Trophoblast cell (in vitro differentiated cells and primary cell): ENCODE results near the gene MEGF10.
"Not testable (repeated sequence)": the region's sequence is repeated elsewhere in the genome, so short reads cannot be mapped to it uniquely, and the experiment has no call there.

Experiments used
- DNase-seq, 2 donors: peaks; one replicate each; pipeline ENCODE4 v3.0.0-alpha.2; 2016
- H2AFZ ChIP-seq: 2 replicates; pipeline ENCODE4 v1.6.1; 2013; ENCODE audit warnings: low read length, moderate library complexity, mild to moderate bottlenecking; ENCODE audit not compliant: insufficient read depth, poor library complexity
- H2AK5ac ChIP-seq: 2 replicates; pipeline ENCODE4 v1.6.1; 2013; ENCODE audit warnings: mild to moderate bottlenecking, low read length
- H2BK120ac ChIP-seq: 2 replicates; pipeline ENCODE4 v1.6.1; 2013; ENCODE audit warnings: low read length, mild to moderate bottlenecking, moderate library complexity; ENCODE audit not compliant: insufficient read depth, poor library complexity
- H2BK12ac ChIP-seq: 2 replicates; pipeline ENCODE4 v1.6.1; 2013; ENCODE audit warnings: mild to moderate bottlenecking, low read length, moderate library complexity
- H2BK5ac ChIP-seq: 2 replicates; pipeline ENCODE4 v1.6.1; 2013; ENCODE audit warnings: low read length, low read depth, moderate library complexity, mild to moderate bottlenecking; ENCODE audit not compliant: poor library complexity
- H3K14ac ChIP-seq: 2 replicates; pipeline ENCODE4 v1.6.1; 2013; ENCODE audit warnings: mild to moderate bottlenecking, low read length
- H3K18ac ChIP-seq: 2 replicates; pipeline ENCODE4 v1.6.1; 2013; ENCODE audit warnings: mild to moderate bottlenecking, low read length
- H3K23ac ChIP-seq: 2 replicates; pipeline ENCODE4 v1.6.1; 2013; ENCODE audit warnings: low read length
- H3K27ac ChIP-seq: 2 replicates; pipeline ENCODE4 v1.5.1; 2013; ENCODE audit warnings: low read depth, mild to moderate bottlenecking, inconsistent platforms, low read length, moderate library complexity
- H3K27me3 ChIP-seq: 2 replicates; pipeline ENCODE4 v1.6.1; 2013; ENCODE audit warnings: inconsistent platforms, mild to moderate bottlenecking, low read length, moderate library complexity; ENCODE audit not compliant: insufficient read depth
- H3K36me3 ChIP-seq, 2 experiments: 1 replicate in 1 of 2; 2 replicates in 1 of 2; pipeline ENCODE4 v1.6.1; 2013; ENCODE audit warnings: low read length in 2 of 2, mild to moderate bottlenecking in 2 of 2, moderate library complexity in 1 of 2; ENCODE audit not compliant: insufficient read depth in 2 of 2, control insufficient read depth in 1 of 2
- H3K4ac ChIP-seq: 2 replicates; pipeline ENCODE4 v1.6.1; 2013; ENCODE audit warnings: low read depth, mild to moderate bottlenecking, low read length, moderate library complexity
- H3K4me1 ChIP-seq, 2 experiments: 1 replicate in 1 of 2; 2 replicates in 1 of 2; pipeline ENCODE4 v1.6.1; 2013; ENCODE audit warnings: low read length in 2 of 2, mild to moderate bottlenecking in 2 of 2, moderate library complexity in 1 of 2; ENCODE audit not compliant: insufficient read depth in 2 of 2, control insufficient read depth in 1 of 2
- H3K4me2 ChIP-seq: 2 replicates; pipeline ENCODE4 v1.6.1; 2013; ENCODE audit warnings: inconsistent platforms, mild to moderate bottlenecking, low read length, moderate library complexity
- H3K4me3 ChIP-seq: 2 replicates; pipeline ENCODE4 v1.5.1; 2013; ENCODE audit warnings: mild to moderate bottlenecking, low read depth, low read length, inconsistent platforms
- H3K79me1 ChIP-seq: one replicate; pipeline ENCODE4 v1.6.1; 2013; ENCODE audit warnings: low read length
- H3K79me2 ChIP-seq: 2 replicates; pipeline ENCODE4 v1.6.1; 2013; ENCODE audit warnings: low read length, mild to moderate bottlenecking; ENCODE audit not compliant: control insufficient read depth, insufficient read depth, poor library complexity
- H3K9ac ChIP-seq: 2 replicates; pipeline ENCODE4 v1.6.1; 2013; ENCODE audit warnings: mild to moderate bottlenecking, low read length
- H3K9me3 ChIP-seq: 2 replicates; pipeline ENCODE4 v1.6.1; 2013; ENCODE audit warnings: low read depth, mild to moderate bottlenecking, control low read depth, inconsistent platforms, low read length; ENCODE audit not compliant: insufficient read depth
- H4K12ac ChIP-seq: 2 replicates; pipeline ENCODE4 v1.6.1; 2013; ENCODE audit warnings: low read depth, mild to moderate bottlenecking, low read length, moderate library complexity
- H4K8ac ChIP-seq: 2 replicates; pipeline ENCODE4 v1.6.1; 2013; ENCODE audit warnings: low read depth, mild to moderate bottlenecking, low read length, moderate library complexity
- H4K91ac ChIP-seq: one replicate; pipeline ENCODE4 v1.6.1; 2013; ENCODE audit warnings: low read depth, mild to moderate bottlenecking, low read length, moderate library complexity
- WGBS: extraction: QIAGEN DNeasy Blood & Tissue Kit; methylation state at CpG from one replicate; pipeline ENCODE4 v1.1.7; 2013; ENCODE audit warnings: missing lambda C conversion rate; ENCODE audit not compliant: insufficient read length, insufficient coverage; ENCODE audit errors: extremely low coverage; 5-methylcytosine and 5-hydroxymethylcytosine counted together

The MEGF10 gene

GRCh38 chr5:127307868-127308267 is 17.3 kb downstream of the MEGF10 start:
- Histone ChIP-seq H2BK12ac (no peak overlapping the region), H3K18ac (no peak overlapping the region), H3K9ac (no peak overlapping the region), H3K79me2 (no peaks in the 10 kb centered on the region), H2AK5ac (no peak overlapping the region), H4K12ac (no peak overlapping the region), H4K8ac (no peak overlapping the region), H3K4ac (no peak overlapping the region), H2BK5ac (no peak overlapping the region), H2BK120ac (no peak overlapping the region), H2AFZ (no peak overlapping the region), H4K91ac (no peak overlapping the region), H3K4me1 (no peaks in the 10 kb centered on the region), H3K27ac (no peak overlapping the region), H3K23ac (no peak overlapping the region), H3K14ac (no peak overlapping the region), H3K79me1 (no peaks in the 10 kb centered on the region), H3K36me3 (no peaks in the 10 kb centered on the region), H3K4me3 (no peak overlapping the region), H3K27me3 (no peaks in the 10 kb centered on the region), H3K4me2 (no peak overlapping the region), H3K9me3 (no peaks in the 10 kb centered on the region)
- no CpG with 5 or more reads among the region's 6 CpGs for WGBS
- no peak for DNase-seq

- WGBS, result no CpG with 5 or more reads among the region's 7 CpGs
- not testable (repeated sequence) for H3K23ac ChIP-seq, H3K18ac ChIP-seq, H2AK5ac ChIP-seq, H3K27ac ChIP-seq, H4K8ac ChIP-seq, H2AFZ ChIP-seq, H2BK120ac ChIP-seq, H4K91ac ChIP-seq, H3K14ac ChIP-seq, H4K12ac ChIP-seq, H3K79me2 ChIP-seq, H3K36me3 ChIP-seq, H3K79me1 ChIP-seq, DNase-seq, H2BK5ac ChIP-seq, H3K4me3 ChIP-seq, H3K9ac ChIP-seq, H3K9me3 ChIP-seq, H3K4me2 ChIP-seq, H3K4ac ChIP-seq, H2BK12ac ChIP-seq, H3K4me1 ChIP-seq, H3K27me3 ChIP-seq
These were observed 17.7 kb downstream of the MEGF10 start for GRCh38 chr5:127308325-127308724.

DNA sequence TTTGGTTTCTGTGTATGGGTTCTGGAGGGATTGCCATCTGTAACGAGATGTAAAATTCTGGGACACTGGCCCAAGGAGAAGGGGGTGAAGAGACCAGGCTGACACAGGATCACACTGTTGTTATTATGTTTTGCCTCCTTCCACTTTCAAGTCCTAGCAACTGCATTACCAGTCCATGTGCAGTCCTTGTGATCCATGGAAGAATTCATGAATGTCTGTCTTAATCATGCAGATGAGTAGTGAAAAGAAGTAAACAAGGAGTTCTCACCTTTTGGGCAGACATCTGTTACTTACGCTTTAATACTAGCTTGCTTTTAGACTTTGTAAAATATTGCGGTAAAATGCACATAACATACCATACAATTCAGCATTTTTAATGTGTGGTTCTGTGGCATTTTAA is 18.3 kb downstream of the MEGF10 start:
- Histone ChIP-seq H3K9me3 (no peaks in the 10 kb centered on the region), H3K14ac (no peak overlapping the region), H3K4ac (no peak overlapping the region), H3K4me2 (no peak overlapping the region), H3K23ac (no peak overlapping the region), H4K8ac (no peak overlapping the region), H2BK5ac (no peak overlapping the region), H3K18ac (no peak overlapping the region), H4K12ac (no peak overlapping the region), H3K79me2 (no peaks in the 10 kb centered on the region), H2BK120ac (no peak overlapping the region), H2AFZ (no peak overlapping the region), H3K9ac (no peak overlapping the region), H2AK5ac (no peak overlapping the region), H3K36me3 (no peaks in the 10 kb centered on the region), H4K91ac (no peak overlapping the region), H3K27me3 (no peaks in the 10 kb centered on the region), H3K27ac (no peak overlapping the region), H2BK12ac (no peak overlapping the region), H3K4me3 (no peak overlapping the region), H3K79me1 (no peaks in the 10 kb centered on the region), H3K4me1 (no peaks in the 10 kb centered on the region)
- no peak for DNase-seq
- WGBS, result no CpG with 5 or more reads among the region's 3 CpGs

DNA sequence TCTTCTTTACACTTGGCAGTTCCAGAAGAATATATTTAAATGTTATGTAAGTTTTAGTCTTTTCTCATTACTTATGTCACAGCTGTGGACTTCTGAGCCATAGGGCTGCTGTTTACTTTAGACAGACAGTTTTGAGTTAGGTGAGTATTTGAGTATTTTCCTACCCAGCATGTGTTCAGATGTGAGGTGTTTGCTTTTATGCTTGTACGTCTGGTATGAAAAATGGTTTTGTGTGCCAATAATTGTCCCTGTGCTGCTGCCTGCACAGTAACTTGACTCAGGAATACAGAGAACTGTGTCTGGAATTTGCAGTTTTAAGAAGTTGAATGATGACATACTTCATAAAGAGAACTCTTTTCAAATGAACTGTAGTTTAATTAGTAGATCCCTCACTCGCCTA is 20.8 kb downstream of the MEGF10 start:
- H3K9me3 ChIP-seq, result no peaks in the 10 kb centered on the region
- WGBS, result no CpG with 5 or more reads among the region's 2 CpGs
- no peak overlapping the region for H2AK5ac ChIP-seq
- H4K8ac ChIP-seq, result no peak overlapping the region
- no peak overlapping the region for H2BK120ac ChIP-seq
- no peaks in the 10 kb centered on the region for H3K79me1 ChIP-seq
- H4K91ac ChIP-seq, result no peak overlapping the region
- no peak overlapping the region for H2AFZ ChIP-seq
- H3K14ac ChIP-seq, result no peak overlapping the region
- no peak overlapping the region for H3K18ac ChIP-seq
- no peaks in the 10 kb centered on the region for H3K36me3 ChIP-seq
- no peak overlapping the region for H3K23ac ChIP-seq
- H2BK5ac ChIP-seq, result no peak overlapping the region
- H2BK12ac ChIP-seq, result no peak overlapping the region
- no peak overlapping the region for H3K27ac ChIP-seq
- no peaks in the 10 kb centered on the region for H3K27me3 ChIP-seq
- H3K4ac ChIP-seq, result no peak overlapping the region
- no peak overlapping the region for H3K9ac ChIP-seq
- H3K79me2 ChIP-seq, result no peaks in the 10 kb centered on the region
- H3K4me3 ChIP-seq, result no peak overlapping the region
- H3K4me2 ChIP-seq, result no peak overlapping the region
- H3K4me1 ChIP-seq, result no peaks in the 10 kb centered on the region
- no peak overlapping the region for H4K12ac ChIP-seq
- no peak for DNase-seq
